ENCODE results near the gene GATA6.
"Not testable (repeated sequence)": the region's sequence is repeated elsewhere in the genome, so short reads cannot be mapped to it uniquely, and the experiment has no call there.

The GATA6 gene

DNA sequence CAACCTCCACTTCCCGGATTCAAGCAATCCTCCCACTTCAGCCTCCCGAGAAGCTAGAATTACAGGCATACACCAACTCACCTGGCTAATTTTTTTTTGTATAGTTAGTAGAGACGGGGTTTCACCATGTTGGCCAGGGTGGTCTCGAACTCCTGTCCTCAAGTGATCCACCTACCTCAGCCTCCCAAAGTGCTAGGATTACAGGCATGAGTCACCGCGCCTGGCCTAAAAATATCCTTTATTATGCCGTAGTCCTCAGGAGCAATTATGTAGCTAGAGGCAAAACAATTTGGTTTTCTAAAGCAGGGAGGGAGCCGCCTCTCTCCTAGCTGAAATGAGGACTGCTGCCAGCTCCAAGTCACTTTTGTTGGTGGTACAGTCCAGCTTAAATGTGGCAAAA lies 15.2 kb downstream of the GATA6 start:
- DNase-seq, result not testable (repeated sequence)

DNA sequence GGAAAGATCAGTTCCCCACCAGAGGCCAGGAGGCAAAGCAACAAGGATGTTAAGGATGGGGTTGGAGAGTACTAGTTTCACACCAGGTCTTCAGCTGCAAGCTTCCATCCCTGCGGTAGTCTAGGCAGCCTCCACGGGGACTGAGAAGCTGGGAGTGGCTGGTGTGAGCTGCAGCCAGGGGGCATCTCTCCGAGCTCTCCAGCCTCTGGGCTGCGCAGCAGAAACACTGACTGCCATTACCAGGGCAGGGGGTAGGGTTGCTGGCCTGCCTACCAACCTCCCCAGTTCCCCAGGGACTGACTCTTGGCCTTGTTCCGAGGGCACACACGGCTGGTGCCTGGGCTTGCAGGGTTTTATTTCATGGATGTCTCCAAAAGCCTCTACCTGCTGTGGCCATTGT lies 15.9 kb downstream of the GATA6 start:
- no peak for DNase-seq

DNA sequence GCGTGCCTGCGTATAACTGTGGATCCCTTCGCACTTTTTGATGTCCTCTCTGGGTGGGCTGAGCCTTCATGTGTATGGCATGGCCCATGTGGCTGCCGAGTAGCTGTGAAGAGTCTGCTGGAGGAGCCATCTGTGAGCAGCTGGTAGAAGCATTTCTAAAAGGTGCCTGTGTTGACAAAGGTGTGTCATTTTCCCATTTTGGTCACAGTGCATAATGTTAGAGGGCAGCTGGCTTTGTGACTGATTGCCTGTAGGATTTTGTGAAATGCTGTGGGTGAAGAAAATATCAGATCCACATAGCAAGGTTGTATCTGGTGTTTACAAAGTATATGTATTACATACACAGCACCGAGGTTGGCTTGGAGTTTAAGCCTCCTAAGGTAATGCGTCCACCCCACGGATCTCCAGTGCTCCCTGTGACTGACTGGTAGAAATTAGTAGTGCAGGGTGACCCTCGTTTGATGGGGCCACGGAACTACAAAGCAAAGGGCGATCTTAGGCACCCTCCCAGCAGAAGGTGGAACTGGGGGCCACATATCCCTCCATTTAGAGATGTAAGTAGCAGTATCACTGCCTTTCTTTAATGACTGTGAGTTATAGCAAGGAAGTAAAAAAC lies 16.5 kb downstream of the GATA6 start:
- DNase-seq, result no peak

DNA sequence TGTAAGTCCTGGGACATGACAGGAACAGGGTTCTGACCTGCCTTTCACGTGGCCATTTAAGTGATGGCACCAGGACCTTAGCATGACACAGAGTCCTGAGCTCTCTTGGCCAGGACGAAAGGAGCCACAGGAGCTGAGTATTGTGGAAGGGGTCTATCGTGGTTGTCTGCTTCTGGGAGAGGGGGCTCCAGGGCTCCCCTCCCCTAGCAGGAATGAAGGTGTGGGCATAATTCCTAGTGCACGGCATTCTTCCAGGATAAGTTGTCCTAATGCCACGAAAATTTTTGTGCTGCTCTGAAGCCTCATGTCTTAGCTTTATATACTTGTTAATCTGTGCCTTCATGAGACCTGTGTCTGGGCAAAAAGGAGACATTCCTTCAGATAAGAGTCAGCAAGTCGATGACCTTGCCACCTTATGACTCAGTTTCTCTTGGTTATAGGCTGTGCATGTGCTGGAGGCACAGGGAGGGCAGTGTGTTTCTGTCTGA lies 17.1 kb downstream of the GATA6 start:
- DNase-seq, result no peak

DNA sequence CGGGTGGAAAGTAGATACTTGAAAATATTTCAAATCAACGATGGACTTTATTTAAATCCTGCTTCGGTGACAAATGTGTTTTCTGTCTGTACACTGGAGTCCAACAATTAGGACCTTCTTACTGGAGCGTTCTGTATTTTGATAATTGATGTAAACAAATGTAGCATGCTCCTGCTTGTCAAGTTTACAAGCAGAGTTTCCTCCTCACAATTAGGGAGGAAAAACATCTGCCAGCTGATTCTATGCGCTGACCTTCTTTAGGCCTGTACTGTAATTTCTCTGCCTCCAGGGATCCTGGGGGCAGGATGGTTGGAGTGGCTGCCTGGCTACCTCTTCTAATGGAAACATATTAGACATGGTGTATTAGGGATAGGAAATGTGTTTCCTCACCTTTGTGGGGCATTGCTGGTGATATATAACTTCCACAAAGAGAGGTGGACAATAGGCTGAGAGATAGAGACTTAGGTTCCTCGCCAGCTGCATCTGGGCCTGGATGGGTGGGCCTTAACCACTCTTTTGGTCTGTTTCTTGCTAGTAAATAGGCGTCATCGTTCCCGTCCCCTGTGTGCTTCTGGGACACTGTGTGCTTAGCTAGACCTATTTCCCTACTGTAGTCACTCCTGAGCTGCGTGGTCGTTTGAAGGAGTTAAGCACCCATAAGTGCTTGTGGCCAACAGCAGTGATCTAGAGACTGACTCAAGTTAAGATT lies 19.3 kb downstream of the GATA6 start:
- DNase-seq, result no peak

DNA sequence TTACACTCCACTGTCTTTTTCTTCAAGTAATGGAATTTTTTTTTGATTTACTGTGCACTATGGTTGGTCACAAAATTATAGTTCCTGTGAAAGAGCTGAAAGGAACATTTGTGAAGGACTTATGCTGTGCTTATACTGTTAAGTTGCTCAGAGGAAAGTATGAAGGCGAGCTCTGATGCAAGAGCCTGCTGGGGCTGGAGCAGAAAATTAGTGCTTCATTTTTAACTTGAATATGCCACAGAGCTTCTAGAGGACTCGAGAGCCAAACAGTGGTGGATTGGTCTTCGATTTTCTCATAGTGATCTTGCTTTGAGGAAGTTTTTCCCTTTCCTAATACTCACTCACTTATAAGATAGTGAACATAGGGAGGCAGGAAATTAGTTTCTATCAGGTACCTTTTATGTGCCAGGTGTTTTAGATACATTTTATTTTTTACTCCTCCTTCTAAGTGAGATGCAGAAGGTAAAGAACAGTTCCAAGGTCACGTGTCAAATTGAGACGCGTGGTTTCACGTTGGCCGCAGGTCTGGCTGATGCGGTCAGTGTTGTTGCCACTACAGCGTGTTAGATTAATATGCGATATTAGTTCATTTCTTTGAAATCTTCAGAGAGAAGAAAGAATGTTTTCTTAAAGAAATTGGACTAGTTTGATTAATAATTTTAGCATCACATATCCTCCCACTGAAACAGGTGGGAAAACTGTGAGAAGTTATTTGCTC lies 20.2 kb downstream of the GATA6 start:
- no peak for DNase-seq

DNA sequence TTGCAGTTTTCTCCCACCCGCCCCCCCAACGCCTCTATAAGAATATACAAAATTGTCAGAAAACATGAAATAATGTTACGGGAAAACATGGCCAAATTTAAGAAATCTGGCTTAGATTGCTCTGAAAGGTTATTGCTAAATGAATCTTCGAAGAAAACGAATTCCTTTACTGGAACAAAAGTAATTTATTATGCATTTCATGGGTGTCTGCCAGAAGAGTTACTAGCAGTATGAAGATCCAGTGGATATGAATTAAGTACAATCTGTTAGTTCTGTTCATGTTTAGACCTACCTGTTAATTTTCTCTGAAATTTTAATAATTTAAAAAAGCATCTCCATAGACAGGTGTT lies 21.9 kb downstream of the GATA6 start:
- no peak for DNase-seq

GRCh38 chr18:22191923-22192322 lies 22.5 kb downstream of the GATA6 start:
- DNase-seq, result no peak

DNA sequence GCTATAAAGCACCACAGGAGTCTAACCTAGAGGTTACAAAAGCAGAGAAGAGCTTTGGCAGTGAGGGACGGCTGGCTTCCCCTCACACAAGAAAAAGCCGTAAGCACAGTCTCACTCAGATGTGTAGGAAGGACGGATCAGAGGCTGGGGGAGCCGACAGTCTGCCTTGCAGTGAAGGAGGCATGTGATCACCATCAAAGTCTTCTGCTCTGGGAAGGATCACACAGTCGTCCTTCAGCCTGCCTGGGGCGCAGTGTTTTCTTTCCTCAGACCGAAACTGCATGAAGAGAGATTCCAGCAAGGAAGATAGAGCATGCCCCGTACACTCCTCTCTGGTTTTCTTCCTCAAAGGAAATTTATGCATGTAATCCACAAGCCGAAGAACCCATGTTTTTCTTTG lies 24.1 kb downstream of the GATA6 start:
- no peak for DNase-seq

DNA sequence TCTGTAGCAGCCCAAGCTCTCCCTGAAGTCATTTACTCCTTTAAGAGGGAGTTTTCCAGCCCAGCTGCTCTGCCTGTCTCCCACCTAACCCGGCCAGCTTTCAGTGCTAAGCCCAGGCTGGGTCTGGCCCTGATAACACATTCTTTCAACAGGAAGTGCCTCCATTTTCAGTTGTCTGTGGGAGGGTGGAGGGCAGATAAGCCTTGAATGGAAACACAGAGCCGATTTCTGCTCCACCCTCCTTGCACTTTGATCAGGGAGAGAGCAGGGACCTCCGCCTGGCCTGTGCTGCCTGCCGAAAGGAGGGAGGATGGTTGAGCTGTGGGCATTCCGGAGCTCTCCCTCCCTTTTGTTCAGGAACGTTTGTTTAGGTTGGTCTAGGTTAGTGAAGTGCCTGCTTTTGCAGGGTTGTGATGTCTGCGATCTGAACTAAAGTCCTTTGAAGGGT lies 24.8 kb downstream of the GATA6 start:
- DNase-seq, result no peak

GRCh38 chr18:22195052-22195451 lies 25.7 kb downstream of the GATA6 start:
- DNase-seq, result no peak

- DNase-seq, result not testable (repeated sequence)
Measured at GRCh38 chr18:22196943-22197342, 27.6 kb downstream of the GATA6 start.

DNA sequence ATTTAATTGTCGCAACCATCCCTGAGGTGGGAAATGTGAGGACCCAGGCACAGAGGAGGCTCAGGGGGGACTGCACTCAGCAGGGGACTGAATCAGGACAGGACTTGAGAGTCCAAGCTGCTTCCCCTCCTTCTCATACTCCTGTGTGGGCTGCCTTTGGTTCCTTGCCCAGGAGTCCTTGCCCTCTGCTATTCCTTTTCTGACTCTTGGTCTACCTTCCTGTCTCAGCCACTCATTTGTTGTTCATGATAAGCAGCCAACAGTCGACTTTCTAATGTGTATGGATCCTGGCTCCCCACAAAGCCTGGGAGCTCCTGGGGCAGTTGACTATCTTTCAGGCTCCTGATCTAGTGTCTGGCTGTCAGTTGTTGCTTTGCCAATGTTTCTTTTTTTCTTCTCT lies 28.3 kb downstream of the GATA6 start:
- no peak for DNase-seq

- no peak for DNase-seq
Measured at GRCh38 chr18:22198163-22198562, 28.8 kb downstream of the GATA6 start.

DNA sequence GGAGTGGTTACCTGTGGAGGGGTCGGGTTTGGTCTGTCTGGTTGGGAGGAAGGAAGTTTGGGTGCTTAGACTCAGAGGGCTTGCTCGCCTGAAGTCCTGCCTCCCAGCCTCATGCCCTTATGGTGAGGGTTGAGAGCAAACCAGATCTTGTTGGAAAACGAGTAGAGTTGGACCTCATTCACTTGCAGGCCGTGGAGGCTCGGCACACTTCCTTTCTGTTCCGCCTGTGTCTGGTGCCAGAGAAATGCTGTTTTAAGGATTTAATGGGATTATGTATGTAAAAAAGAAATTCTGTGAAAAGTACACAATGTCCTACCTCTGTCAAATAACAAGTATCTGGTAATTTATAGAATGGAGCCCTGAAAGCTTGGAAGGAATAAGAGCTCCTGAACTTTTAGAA lies 29.6 kb downstream of the GATA6 start:
- no peak for DNase-seq

DNA sequence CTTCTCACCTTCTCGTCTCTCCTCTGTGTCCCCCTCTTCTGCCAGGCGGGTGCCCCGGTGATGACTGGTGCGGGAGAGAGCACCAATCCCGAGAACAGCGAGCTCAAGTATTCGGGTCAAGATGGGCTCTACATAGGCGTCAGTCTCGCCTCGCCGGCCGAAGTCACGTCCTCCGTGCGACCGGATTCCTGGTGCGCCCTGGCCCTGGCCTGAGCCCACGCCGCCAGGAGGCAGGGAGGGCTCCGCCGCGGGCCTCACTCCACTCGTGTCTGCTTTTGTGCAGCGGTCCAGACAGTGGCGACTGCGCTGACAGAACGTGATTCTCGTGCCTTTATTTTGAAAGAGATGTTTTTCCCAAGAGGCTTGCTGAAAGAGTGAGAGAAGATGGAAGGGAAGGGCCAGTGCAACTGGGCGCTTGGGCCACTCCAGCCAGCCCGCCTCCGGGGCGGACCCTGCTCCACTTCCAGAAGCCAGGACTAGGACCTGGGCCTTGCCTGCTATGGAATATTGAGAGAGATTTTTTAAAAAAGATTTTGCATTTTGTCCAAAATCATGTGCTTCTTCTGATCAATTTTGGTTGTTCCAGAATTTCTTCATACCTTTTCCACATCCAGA lies 31.3 kb downstream of the GATA6 start:
- no peak for DNase-seq

DNA sequence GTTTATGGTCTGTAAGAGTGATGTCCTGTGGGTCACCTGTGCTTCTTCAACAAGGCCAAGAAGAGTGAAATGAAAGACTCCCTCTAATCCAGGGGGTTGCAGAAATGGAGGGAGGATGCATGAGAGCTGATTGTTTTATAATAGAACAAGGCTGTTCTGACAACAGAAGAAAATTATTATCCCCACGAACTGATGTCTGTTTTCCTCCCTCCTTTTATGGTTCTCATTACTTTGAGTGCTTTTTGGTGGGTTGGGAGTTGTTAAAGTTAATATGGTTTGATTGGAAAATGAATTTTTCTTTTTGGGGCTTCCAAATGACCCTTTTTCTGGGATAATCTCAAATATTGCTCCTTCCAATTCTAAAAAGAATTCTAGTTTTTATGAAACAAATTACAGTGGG lies 33.6 kb downstream of the GATA6 start:
- DNase-seq, result no peak

DNA sequence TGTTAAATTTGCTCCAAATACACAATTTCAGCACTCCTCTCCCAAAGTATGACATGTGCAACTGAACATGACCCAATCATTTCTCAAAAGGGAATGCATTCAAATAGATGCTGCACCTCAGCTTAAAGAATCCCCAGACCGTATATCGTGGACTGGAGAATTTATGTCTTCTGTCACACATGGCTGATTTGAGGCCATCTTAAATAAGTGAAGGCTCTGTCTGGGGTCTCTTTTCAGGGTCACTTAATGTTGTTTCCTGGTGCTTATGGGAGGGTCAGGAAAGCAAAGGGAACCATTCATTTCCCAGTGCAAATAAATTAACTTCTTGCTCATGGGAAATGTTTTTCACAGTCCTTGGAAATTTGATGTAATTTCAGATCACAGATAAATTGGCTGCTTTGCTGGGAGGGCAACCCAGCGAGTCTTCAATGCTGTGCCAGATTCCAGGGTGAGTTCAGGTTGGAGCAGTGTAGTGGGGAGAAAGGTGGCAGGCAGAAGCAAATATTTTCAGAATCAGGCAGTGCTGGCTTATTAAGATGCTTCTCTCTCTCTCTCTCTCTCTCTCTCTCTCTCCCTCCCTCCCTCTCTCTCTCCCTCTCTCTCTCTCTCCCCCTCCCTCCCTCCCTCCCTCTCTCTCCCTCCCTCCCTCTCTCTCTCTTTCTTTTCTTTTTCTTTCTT lies 34.3 kb downstream of the GATA6 start:
- no peak for DNase-seq

- no peak for DNase-seq
Measured at GRCh38 chr18:22204214-22204536, 34.8 kb downstream of the GATA6 start.

- no peak for DNase-seq
Measured at GRCh38 chr18:22204996-22205395, 35.6 kb downstream of the GATA6 start.

GRCh38 chr18:22207021-22207758 lies 37.8 kb downstream of the GATA6 start:
- DNase-seq, result no peak

- DNase-seq, result no peak
Measured at GRCh38 chr18:22210311-22210754, 40.9 kb downstream of the GATA6 start.
